HEK293 (cell line): ENCODE data around the gene ZNF236.

ENCODE experiments used
- CTCF ChIA-PET: fragments of 350-600 bp; formaldehyde crosslinking; extraction: SDS; loops from one replicate; lab custom pipeline; 2021; ENCODE audit warnings: antibody characterized with exemption; lab: Yijun Ruan, JAX
- POLR2A ChIA-PET: fragments of 300-600 bp; formaldehyde crosslinking; extraction: SDS; loops from one replicate; lab custom pipeline; 2020; ENCODE audit warnings: antibody characterized with exemption, inconsistent platforms; lab: Yijun Ruan, JAX
- H3K27ac ChIP-seq: fragments of 200-500 bp; sonication (Bioruptor generic); 2 replicates; pipeline ENCODE4 v1.5.1; 2014; ENCODE audit warnings: low read depth, low read length, control low read depth, inconsistent platforms; ENCODE audit errors: extremely low read depth
- H3K36me3 ChIP-seq, 2 experiments: fragments of 200-500 bp in 1 of 2; sonication (Bioruptor generic) in 1 of 2; 1 replicate in 1 of 2; 2 replicates in 1 of 2; pipeline ENCODE4 v1.5.1; 2014 to 2017; ENCODE audit warnings: inconsistent platforms in 2 of 2, low read length in 2 of 2; ENCODE audit not compliant: control insufficient read depth in 2 of 2, insufficient read depth in 1 of 2
- H3K4me1 ChIP-seq: fragments of 200-500 bp; sonication (Bioruptor generic); 2 replicates; pipeline ENCODE4 v1.5.1; 2014; ENCODE audit warnings: mild to moderate bottlenecking, low read length, inconsistent platforms; ENCODE audit not compliant: control insufficient read depth, insufficient read depth
- H3K4me3 ChIP-seq: 2 replicates; pipeline ENCODE4 v1.5.1; 2011; ENCODE audit warnings: low read depth, mild to moderate bottlenecking, control low read depth, low read length, moderate library complexity
- H3K9me3 ChIP-seq: fragments of 200-500 bp; sonication (Bioruptor generic); 2 replicates; pipeline ENCODE4 v1.5.1; 2014; ENCODE audit warnings: low read depth, low read length, inconsistent platforms; ENCODE audit not compliant: control insufficient read depth, insufficient read depth
- AEBP2 ChIP-seq: fragments of 450-650 bp; formaldehyde crosslinking; IDR thresholded peaks from 2 replicates; pipeline ENCODE4 v1.5.1; 2016; ENCODE audit warnings: missing biosample characterization, missing genetic modification characterization, borderline replicate concordance
- ATF2 ChIP-seq: fragments of 450-650 bp; formaldehyde crosslinking; IDR thresholded peaks from 2 replicates; pipeline ENCODE4 v1.5.1; 2016; ENCODE audit warnings: missing biosample characterization, missing genetic modification characterization, low read depth
- BCL11A ChIP-seq: fragments of 450-650 bp; formaldehyde crosslinking; IDR thresholded peaks from 2 replicates; pipeline ENCODE4 v1.5.1; 2016; ENCODE audit warnings: low read depth, missing biosample characterization, missing genetic modification characterization
- BCL11B ChIP-seq: fragments of 450-650 bp; formaldehyde crosslinking; IDR thresholded peaks from 2 replicates; pipeline ENCODE4 v1.5.1; 2016; ENCODE audit warnings: low read depth, missing biosample characterization, missing genetic modification characterization
- BCL6B ChIP-seq: fragments of 450-650 bp; formaldehyde crosslinking; IDR thresholded peaks from 2 replicates; pipeline ENCODE4 v1.5.1; 2017; ENCODE audit warnings: missing biosample characterization, missing genetic modification characterization
- FEZF1 ChIP-seq: fragments of 450-650 bp; formaldehyde crosslinking; IDR thresholded peaks from 2 replicates; pipeline ENCODE4 v1.5.1; 2016; ENCODE audit warnings: missing biosample characterization, missing genetic modification characterization
- KLF1 ChIP-seq: fragments of 450-650 bp; formaldehyde crosslinking; IDR thresholded peaks from 2 replicates; pipeline ENCODE4 v1.5.1; 2016; ENCODE audit warnings: missing biosample characterization, missing genetic modification characterization
- PRDM1 ChIP-seq: fragments of 450-650 bp; formaldehyde crosslinking; IDR thresholded peaks from 2 replicates; pipeline ENCODE4; 2016; ENCODE audit warnings: missing biosample characterization, missing genetic modification characterization
- PRDM6 ChIP-seq: fragments of 450-650 bp; formaldehyde crosslinking; IDR thresholded peaks from 2 replicates; pipeline ENCODE4 v1.5.1; 2017; ENCODE audit warnings: missing biosample characterization, missing genetic modification characterization
- RBAK ChIP-seq: fragments of 450-650 bp; formaldehyde crosslinking; IDR thresholded peaks from 2 replicates; pipeline ENCODE4 v1.5.1; 2016; ENCODE audit warnings: missing biosample characterization, missing genetic modification characterization
- REPIN1 ChIP-seq: fragments of 450-650 bp; formaldehyde crosslinking; IDR thresholded peaks from 2 replicates; pipeline ENCODE4 v1.5.1; 2017; ENCODE audit warnings: missing biosample characterization, missing genetic modification characterization, low read depth
- TRIM28 ChIP-seq: IDR thresholded peaks from 2 replicates; pipeline ENCODE4 v1.6.1; 2011; ENCODE audit warnings: low read length, control low read depth, borderline replicate concordance
- ZBTB6 ChIP-seq: fragments of 450-650 bp; formaldehyde crosslinking; IDR thresholded peaks from 2 replicates; pipeline ENCODE4 v1.5.1; 2017; ENCODE audit warnings: missing biosample characterization, missing genetic modification characterization
- ZFP69B ChIP-seq: fragments of 450-650 bp; formaldehyde crosslinking; IDR thresholded peaks from 2 replicates; pipeline ENCODE4 v1.5.1; 2016; ENCODE audit warnings: missing biosample characterization, missing genetic modification characterization
- ZNF211 ChIP-seq: fragments of 450-650 bp; formaldehyde crosslinking; IDR thresholded peaks from 2 replicates; pipeline ENCODE4 v1.5.1; 2016; ENCODE audit warnings: low read depth, missing biosample characterization, missing genetic modification characterization
- ZNF394 ChIP-seq: fragments of 450-650 bp; formaldehyde crosslinking; IDR thresholded peaks from 2 replicates; pipeline ENCODE4 v1.5.1; 2016; ENCODE audit warnings: missing biosample characterization, missing genetic modification characterization, mild to moderate bottlenecking, moderate library complexity, borderline replicate concordance
- ZNF398 ChIP-seq: fragments of 450-650 bp; formaldehyde crosslinking; IDR thresholded peaks from 2 replicates; pipeline ENCODE4 v1.5.1; 2017; ENCODE audit warnings: missing biosample characterization, missing genetic modification characterization
- ZNF404 ChIP-seq: fragments of 450-650 bp; formaldehyde crosslinking; IDR thresholded peaks from 2 replicates; pipeline ENCODE4 v1.5.1; 2017; ENCODE audit warnings: missing biosample characterization, missing genetic modification characterization
- ZNF488 ChIP-seq: fragments of 450-650 bp; formaldehyde crosslinking; IDR thresholded peaks from 2 replicates; pipeline ENCODE4 v1.5.1; 2016; ENCODE audit warnings: missing biosample characterization, missing genetic modification characterization
- ZNF501 ChIP-seq: fragments of 450-650 bp; formaldehyde crosslinking; IDR thresholded peaks from 2 replicates; pipeline ENCODE4 v1.5.1; 2016; ENCODE audit warnings: missing biosample characterization, missing genetic modification characterization
- ZNF555 ChIP-seq: fragments of 450-650 bp; formaldehyde crosslinking; conservative IDR thresholded peaks from 2 replicates; pipeline ENCODE4 v1.5.1; 2017; ENCODE audit warnings: missing biosample characterization, mild to moderate bottlenecking, missing genetic modification characterization, inconsistent platforms
- ZNF571 ChIP-seq: fragments of 450-650 bp; formaldehyde crosslinking; IDR thresholded peaks from 2 replicates; pipeline ENCODE4 v1.5.0; 2017; ENCODE audit warnings: missing biosample characterization, missing genetic modification characterization
- ZNF585B ChIP-seq: fragments of 450-650 bp; formaldehyde crosslinking; IDR thresholded peaks from 2 replicates; pipeline ENCODE4 v1.5.1; 2016; ENCODE audit warnings: missing biosample characterization, missing genetic modification characterization
- ZNF830 ChIP-seq: fragments of 450-650 bp; IDR thresholded peaks from 2 replicates; pipeline ENCODE4 v1.5.0; 2018; ENCODE audit warnings: missing biosample characterization, missing genetic modification characterization, low read depth, mild to moderate bottlenecking, moderate library complexity

Gene ZNF236

GRCh38 chr18:76914796-76915195, 92.4 kb downstream of the ZNF236 start (continued):
- no peak for TF ChIP-seq ZNF398 (tag by site-specific recombination)
- no peak for TF ChIP-seq PRDM1 (tag by site-specific recombination)

- CTCF ChIA-PET, result no interaction called here
- H3K36me3 ChIP-seq, result peaks cover 37 to 86% of the 10 kb centered on the region in 2 experiments
- H3K4me3 ChIP-seq, result no peak overlapping the region
- no peaks in the 10 kb centered on the region for H3K4me1 ChIP-seq
- H3K9me3 ChIP-seq, result no peaks in the 10 kb centered on the region
- POLR2A ChIA-PET, result no interaction called here
- no peak overlapping the region for H3K27ac ChIP-seq
- no peak for TF ChIP-seq ZNF571 (tag by site-specific recombination)
- no peak for TF ChIP-seq ZBTB6 (tag by site-specific recombination)
- TF ChIP-seq KLF1 (tag by site-specific recombination), result no peak
- TF ChIP-seq ZFP69B (tag by site-specific recombination), result no peak
- no peak for TF ChIP-seq REPIN1 (tag by site-specific recombination)
- TF ChIP-seq BCL11B (tag by site-specific recombination), result no peak
- no peak for TF ChIP-seq BCL6B (tag by site-specific recombination)
- TF ChIP-seq ZNF555 (tag by site-specific recombination), result no peak
- TF ChIP-seq PRDM6, result no peak
- TF ChIP-seq ZNF585B, result no peak
- TF ChIP-seq ZNF830 (tag by site-specific recombination), result no peak
- TF ChIP-seq RBAK (tag by site-specific recombination), result no peak
Observed at GRCh38 chr18:76915456-76915855, 93.1 kb downstream of the ZNF236 start.

- H3K27ac ChIP-seq, result no peak overlapping the region
- POLR2A ChIA-PET, result no interaction called here
- H3K4me1 ChIP-seq, result no peaks in the 10 kb centered on the region
- no peak overlapping the region for H3K4me3 ChIP-seq
- no peaks in the 10 kb centered on the region for H3K9me3 ChIP-seq
- CTCF ChIA-PET, result interaction anchor here (0.9 to 2.7 kb wide), 4 partner anchors 11 to 118 kb away, joined by 3 to 10 read pairs (median 3); no protein-coding TSS in a partner anchor
- H3K36me3 ChIP-seq, result peaks cover 45 to 80% of the 10 kb centered on the region in 2 experiments
- TF ChIP-seq PRDM1 (tag by site-specific recombination) (no peak), BCL11A (no peak), ZNF501 (no peak), ZNF488 (tag by site-specific recombination) (no peak), ATF2 (tag by site-specific recombination) (no peak), AEBP2 (tag by site-specific recombination) (no peak), ZFP69B (tag by site-specific recombination) (no peak), ZNF211 (tag by site-specific recombination) (no peak), ZNF404 (tag by site-specific recombination) (no peak), ZNF394 (tag by site-specific recombination) (no peak), TRIM28 (no peak), FEZF1 (tag by site-specific recombination) (no peak)
Observed at GRCh38 chr18:76920974-76921373, 98.6 kb downstream of the ZNF236 start.
